Stomach (tissue), 9 donors: ENCODE data around the gene SLC13A5. TPM values are rescaled to one million over a fixed set of nuclear protein-coding genes. Genes with fewer than 3 reads are reported as not detected.

Experiments
- DNase-seq, 2 donors: peaks; one replicate each; pipeline versions ENCODE4 v3.0.0 to v3.0.0-alpha.2; 2013 to 2019
- H3K27ac ChIP-seq, 5 donors: fragments of 200-600 bp in 4 of 5; sonication (generic) in 4 of 5; one replicate each; pipeline ENCODE4 v1.5.1; 2013 to 2019; ENCODE audit warnings: mild to moderate bottlenecking in 1 of 5, moderate library complexity in 1 of 5
- H3K27me3 ChIP-seq, 3 donors: fragments of 200-600 bp; sonication (generic); one replicate each; pipeline ENCODE4 v1.5.1; 2017 to 2019; ENCODE audit warnings: mixed run types in 1 of 3
- H3K36me3 ChIP-seq, 4 donors: fragments of 200-600 bp; sonication (generic); 1 replicate in 3 of 4; 2 replicates in 1 of 4; pipeline ENCODE4 v1.5.1; 2016 to 2019
- H3K4me1 ChIP-seq, 4 donors: fragments of 200-600 bp; sonication (generic); one replicate each; pipeline ENCODE4 v1.5.1; 2016 to 2019
- H3K4me3 ChIP-seq, 4 donors: fragments of 200-600 bp; sonication (generic) in 3 of 4; one replicate each; pipeline ENCODE4 v1.5.1; 2016 to 2019; ENCODE audit warnings: mild to moderate bottlenecking in 1 of 4
- H3K9me3 ChIP-seq, 4 donors: fragments of 200-600 bp; sonication (generic); one replicate each; pipeline ENCODE4 v1.5.1; 2016 to 2019
- EP300 ChIP-seq: sonication (generic); formaldehyde crosslinking; IDR thresholded peaks from one replicate; pipeline ENCODE4 v1.6.1; 2017; ENCODE audit warnings: antibody characterized with exemption
- POLR2A ChIP-seq, 4 donors: fragments of 450-650 bp; IDR thresholded peaks; one replicate each; pipeline ENCODE4 v1.6.1; 2016; ENCODE audit warnings: antibody characterized with exemption in 4 of 4, control low read depth in 2 of 4, mild to moderate bottlenecking in 1 of 4, moderate library complexity in 1 of 4
- POLR2AphosphoS5 ChIP-seq, 3 donors: sonication (generic); formaldehyde crosslinking; IDR thresholded peaks; one replicate each; pipeline ENCODE4 v1.6.1; 2016; ENCODE audit warnings: antibody characterized with exemption in 3 of 3
- WGBS, 5 donors: extraction: QIAGEN DNeasy Blood & Tissue Kit in 3 of 5; methylation state at CpG; one replicate each; pipeline versions ENCODE4 v1.1.5 to v1.1.7; 2013 to 2018; 5-methylcytosine and 5-hydroxymethylcytosine counted together
- intact Hi-C: fragments of 100-400 bp; cut with DNase I; formaldehyde crosslinking; loops from one replicate; pipeline ENCODE4 v1.15.1; 2023; ENCODE audit warnings: low total_unique reads
- polyA plus RNA-seq, 3 donors: library from polyadenylated mRNA; stranded (reverse); fragments of 200-250 nt; gene quantifications; one replicate each; pipeline ENCODE4 v1.2.3, GENCODE V29; 2013
- total RNA-seq, 5 donors: library from RNA; depleted of rRNA; stranded (reverse); fragments of >200 nt; gene quantifications; one replicate each; pipeline versions ENCODE4 v1.1.0 to v1.2.3, GENCODE V29; 2014 to 2016
- TF ChIP-seq, protein P1 (sequence below), 7 experiments: fragments of 450-650 bp in 4 of 7; fragments of 200-600 bp in 3 of 7; sonication (generic) in 3 of 7; IDR thresholded peaks; one replicate each; pipeline ENCODE4 v1.5.1; 2016 to 2019; ENCODE audit warnings: antibody characterized with exemption in 7 of 7, control low read depth in 2 of 7, mild to moderate bottlenecking in 1 of 7
- donor health status: healthy with polysubstance abuse.
- donor health status: Bipolar disorder and iron deficiency.
- donor health status: healthy.

The SLC13A5 gene
- total and polyA plus RNA-seq, 8 donors, result 3.1 TPM; not detected in 7

DNA sequence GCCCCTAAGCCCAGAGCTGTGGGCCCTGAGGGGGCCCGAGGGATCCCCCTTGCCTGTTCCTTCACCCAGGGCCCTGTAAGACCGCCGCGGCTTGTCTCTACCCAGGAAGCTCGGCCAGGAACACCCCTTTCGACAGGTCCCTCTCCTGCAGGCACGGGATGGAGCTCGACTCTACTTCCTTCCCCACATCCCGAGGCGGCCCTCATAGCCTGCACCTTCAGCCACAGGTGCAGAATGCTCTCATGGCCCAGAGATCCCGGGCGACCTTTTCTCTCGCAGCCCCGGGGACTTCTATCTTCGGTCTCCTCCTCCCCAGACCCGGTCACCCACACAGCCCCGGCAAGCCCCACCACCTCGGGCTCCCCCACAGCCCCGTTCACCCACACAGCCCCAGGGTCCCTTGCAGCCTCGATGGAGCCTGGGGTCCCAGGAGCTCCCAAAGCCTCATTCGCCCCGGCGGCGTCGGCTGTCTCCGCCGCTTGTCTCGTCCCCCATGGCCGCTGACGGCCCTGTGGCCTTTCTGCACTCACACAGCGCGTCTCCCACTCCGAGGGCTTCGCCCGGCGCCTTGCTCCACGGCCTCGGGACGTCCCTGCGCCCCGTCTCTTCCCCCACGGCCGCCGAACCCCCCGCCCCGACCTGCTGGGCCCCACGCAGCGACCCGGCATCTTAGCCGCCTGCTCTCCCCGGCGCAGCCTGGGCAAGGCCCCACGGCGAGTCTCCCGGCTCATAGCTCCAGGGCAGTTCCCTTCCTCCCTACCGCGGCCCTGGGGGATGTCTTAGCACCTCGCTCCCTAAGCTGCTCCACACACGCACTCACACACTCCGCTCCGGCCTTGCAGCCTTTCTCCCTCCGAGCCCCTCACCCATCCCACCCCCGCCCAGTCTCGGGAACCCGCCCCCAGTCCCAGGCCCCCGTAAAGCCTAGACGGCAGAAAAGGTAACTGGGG lies 73.3 kb downstream of the SLC13A5 start:
- Histone ChIP-seq H3K27me3 (no peaks in the 10 kb centered on the region), H3K9me3 (no peaks in the 10 kb centered on the region), H3K4me3 (peak overlapping the region; percentile 68 to 92 (median 86)), H3K4me1 (peaks cover 25 to 65% (median 49%) of the 10 kb centered on the region in 4 donors), H3K36me3 (peaks cover 10 to 29% (median 20%) of the 10 kb centered on the region in 4 donors), H3K27ac (peak overlapping the region; percentile 80 to 90 (median 85))
- DNase-seq, result peak in 1 of 2 donors; percentile 74
- no peak for TF ChIP-seq POLR2A (IDR thresholded peaks at IDR 0.05)
- no peak for TF ChIP-seq POLR2AphosphoS5 (IDR thresholded peaks at IDR 0.05)
- TF ChIP-seq, protein P1, sequence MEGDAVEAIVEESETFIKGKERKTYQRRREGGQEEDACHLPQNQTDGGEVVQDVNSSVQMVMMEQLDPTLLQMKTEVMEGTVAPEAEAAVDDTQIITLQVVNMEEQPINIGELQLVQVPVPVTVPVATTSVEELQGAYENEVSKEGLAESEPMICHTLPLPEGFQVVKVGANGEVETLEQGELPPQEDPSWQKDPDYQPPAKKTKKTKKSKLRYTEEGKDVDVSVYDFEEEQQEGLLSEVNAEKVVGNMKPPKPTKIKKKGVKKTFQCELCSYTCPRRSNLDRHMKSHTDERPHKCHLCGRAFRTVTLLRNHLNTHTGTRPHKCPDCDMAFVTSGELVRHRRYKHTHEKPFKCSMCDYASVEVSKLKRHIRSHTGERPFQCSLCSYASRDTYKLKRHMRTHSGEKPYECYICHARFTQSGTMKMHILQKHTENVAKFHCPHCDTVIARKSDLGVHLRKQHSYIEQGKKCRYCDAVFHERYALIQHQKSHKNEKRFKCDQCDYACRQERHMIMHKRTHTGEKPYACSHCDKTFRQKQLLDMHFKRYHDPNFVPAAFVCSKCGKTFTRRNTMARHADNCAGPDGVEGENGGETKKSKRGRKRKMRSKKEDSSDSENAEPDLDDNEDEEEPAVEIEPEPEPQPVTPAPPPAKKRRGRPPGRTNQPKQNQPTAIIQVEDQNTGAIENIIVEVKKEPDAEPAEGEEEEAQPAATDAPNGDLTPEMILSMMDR (IDR thresholded peaks at IDR 0.05), result no peak
- no peak for TF ChIP-seq EP300
- intact Hi-C loops, result no loop called here
- WGBS, 5 donors, result 0 to 1% (median 1%) methylated on average over 41 to 67 of the region's 67 CpGs

DNA sequence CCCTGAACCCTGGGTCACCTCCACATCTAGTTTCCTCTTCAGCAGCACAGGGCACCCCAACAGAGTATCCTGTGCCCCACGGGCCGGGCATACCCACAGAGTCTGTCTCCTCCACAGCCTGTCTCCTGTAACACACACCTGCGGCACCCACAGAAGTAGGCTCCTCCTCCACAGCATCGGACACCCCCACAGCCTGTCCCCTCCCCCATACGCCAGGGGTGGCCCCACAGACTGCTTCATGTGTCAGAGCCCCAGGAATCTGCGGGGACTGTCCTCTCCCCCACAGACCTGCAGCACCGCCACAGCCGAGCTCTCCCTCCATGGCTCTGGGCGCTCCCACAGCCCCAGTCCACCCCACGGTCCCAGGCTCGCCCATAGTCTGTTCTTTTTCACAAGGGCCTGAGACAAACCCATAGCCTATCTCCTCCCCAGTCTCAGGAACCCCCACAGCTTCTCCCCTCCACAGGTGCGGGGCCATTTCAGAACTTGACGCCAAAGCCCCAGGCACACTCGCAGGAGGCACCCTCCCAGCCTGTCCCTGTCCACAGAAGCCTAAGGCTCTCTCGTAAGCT lies 74.1 kb downstream of the SLC13A5 start:
- intact Hi-C loops, result no loop called here
- peak overlapping the region; percentile 68 to 92 (median 86) for H3K4me3 ChIP-seq

DNA sequence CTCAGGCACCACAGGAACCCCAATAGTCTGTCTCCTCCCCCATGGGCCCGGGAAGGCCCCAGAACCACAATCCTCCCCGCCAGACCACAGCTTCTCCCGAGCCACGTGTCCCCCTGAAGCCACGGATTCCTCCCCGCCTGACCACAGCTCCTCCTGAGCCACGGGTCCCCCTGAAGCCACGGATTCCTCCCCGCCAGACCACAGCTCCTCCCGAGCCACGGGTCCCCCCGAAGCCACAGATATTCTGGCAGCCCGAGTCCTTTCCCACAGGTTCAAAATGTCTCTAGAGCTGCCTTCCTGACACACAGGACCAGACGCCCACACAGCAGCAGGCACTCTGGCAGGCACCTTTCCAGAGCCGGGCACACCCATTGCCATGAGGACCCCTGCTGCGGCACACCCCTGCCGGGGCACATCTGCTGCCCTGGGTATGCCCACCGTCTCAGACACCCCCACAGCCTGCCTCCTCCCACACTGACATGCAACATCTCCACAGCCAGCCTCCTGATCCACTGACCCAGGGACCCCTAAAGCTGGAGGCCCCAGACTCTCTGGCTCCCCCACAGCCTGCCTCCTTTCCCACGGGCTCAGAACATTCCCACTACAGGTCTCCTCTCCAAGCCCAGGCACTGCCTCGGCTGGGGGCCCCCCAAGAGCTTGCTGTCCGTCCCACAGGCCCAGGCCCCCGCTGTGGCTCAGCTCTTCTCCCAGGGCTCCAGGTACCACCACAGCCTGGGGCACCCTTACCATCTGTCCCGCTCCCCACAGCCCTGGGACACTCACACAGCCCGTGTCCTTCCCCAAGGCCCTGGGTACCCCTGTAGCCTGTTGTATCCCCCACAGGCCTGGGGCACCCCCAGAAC lies 74.9 kb downstream of the SLC13A5 start:
- H3K4me1 ChIP-seq, result peaks cover 25 to 61% (median 45%) of the 10 kb centered on the region in 4 donors
- H3K4me3 ChIP-seq, result peak overlapping the region in 1 of 4 donors; percentile 92
- TF ChIP-seq EP300, result no peak
- no peak for TF ChIP-seq POLR2A (IDR thresholded peaks at IDR 0.05)
- TF ChIP-seq, protein P1 (IDR thresholded peaks at IDR 0.05), result no peak
- TF ChIP-seq POLR2AphosphoS5 (IDR thresholded peaks at IDR 0.05), result no peak
- DNase-seq, result no peak
- no peaks in the 10 kb centered on the region for H3K27me3 ChIP-seq
- H3K36me3 ChIP-seq, result peaks cover 11 to 29% (median 20%) of the 10 kb centered on the region in 4 donors
- WGBS, 5 donors, result 76 to 87% (median 78%) methylated on average over 18 to 24 of the region's 24 CpGs
- no peaks in the 10 kb centered on the region for H3K9me3 ChIP-seq
- no peak overlapping the region for H3K27ac ChIP-seq
- intact Hi-C loops, result no loop called here

More for the DNA sequence above, 74.1 kb downstream of the SLC13A5 start:
- Histone ChIP-seq H3K9me3 (no peaks in the 10 kb centered on the region), H3K36me3 (peaks cover 7 to 29% (median 20%) of the 10 kb centered on the region in 4 donors), H3K27me3 (no peaks in the 10 kb centered on the region), H3K4me1 (peaks cover 25 to 65% (median 49%) of the 10 kb centered on the region in 4 donors), H3K27ac (peak overlapping the region in 3 of 5 donors; percentile 85 to 90 (median 88))
- DNase-seq, result no peak
- TF ChIP-seq, protein P1 (IDR thresholded peaks at IDR 0.05), result no peak
- no peak for TF ChIP-seq EP300
- TF ChIP-seq POLR2A (IDR thresholded peaks at IDR 0.05), result no peak
- TF ChIP-seq POLR2AphosphoS5 (IDR thresholded peaks at IDR 0.05), result no peak
- 30 to 38% (median 36%) methylated on average over 11 to 15 of the region's 15 CpGs for WGBS, 5 donors

DNA sequence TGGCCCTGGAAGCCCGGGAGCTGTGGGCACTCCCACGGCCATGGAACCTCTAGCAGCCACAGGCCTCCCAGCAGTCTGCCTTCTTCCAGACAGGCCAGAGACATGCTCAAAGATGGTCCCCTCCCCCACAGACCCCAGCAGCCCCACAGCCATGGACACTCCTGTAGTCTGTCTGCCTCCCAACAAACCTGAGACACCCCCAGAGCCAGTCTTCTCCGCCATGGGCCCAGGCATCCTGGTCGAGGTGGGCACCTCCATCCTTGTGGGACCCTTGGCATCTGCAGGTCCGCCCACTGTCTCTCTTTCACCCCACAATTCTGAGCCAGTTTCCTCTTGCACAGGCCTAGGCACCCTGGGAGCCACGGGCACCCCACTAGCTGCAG lies 75.7 kb downstream of the SLC13A5 start:
- no peak for TF ChIP-seq EP300
- no peak for TF ChIP-seq POLR2A (IDR thresholded peaks at IDR 0.05)
- TF ChIP-seq, protein P1 (IDR thresholded peaks at IDR 0.05), result no peak
- TF ChIP-seq POLR2AphosphoS5 (IDR thresholded peaks at IDR 0.05), result no peak
- WGBS, 5 donors, result 93 to 97% (median 95%) methylated on average over 6 of the region's 6 CpGs

More for the DNA sequence above, 75.7 kb downstream of the SLC13A5 start:
- Histone ChIP-seq H3K4me3 (no peak overlapping the region), H3K9me3 (no peaks in the 10 kb centered on the region), H3K4me1 (peaks cover 25 to 54% (median 39%) of the 10 kb centered on the region in 4 donors), H3K27ac (no peak overlapping the region), H3K27me3 (no peaks in the 10 kb centered on the region), H3K36me3 (peaks cover 9 to 29% (median 24%) of the 10 kb centered on the region in 4 donors)
- intact Hi-C loops, result no loop called here
- DNase-seq, result no peak
